Ovary (tissue), 9 donors: ENCODE results near the gene PEX7. TPM values are rescaled to one million over a fixed set of nuclear protein-coding genes. Genes with fewer than 3 reads are reported as not detected.
"Not testable (repeated sequence)": the region's sequence is repeated elsewhere in the genome, so short reads cannot be mapped to it uniquely, and the experiment has no call there.

Source experiments
- DNase-seq, 5 donors: peaks; one replicate each; pipeline ENCODE4 v3.0.0-alpha.2; 2019 to 2020
- H3K27ac ChIP-seq, 2 donors: fragments of 200-600 bp; one replicate each; pipeline versions ENCODE4 v1.5.1 to v1.8.0; 2019 to 2022
- H3K27me3 ChIP-seq: fragments of 200-600 bp; one replicate; pipeline ENCODE4 v1.8.0; 2022
- H3K36me3 ChIP-seq: fragments of 200-600 bp; sonication (generic); one replicate; pipeline ENCODE4 v1.5.1; 2019
- H3K4me1 ChIP-seq: one replicate; pipeline ENCODE4 v1.8.1; 2013; ENCODE audit warnings: mild to moderate bottlenecking, moderate library complexity; ENCODE audit not compliant: insufficient read depth
- H3K4me3 ChIP-seq: fragments of 200-600 bp; sonication (generic); one replicate; pipeline ENCODE4 v1.5.1; 2017
- H3K9me3 ChIP-seq, 2 donors: fragments of 200-600 bp in 1 of 2; sonication (generic) in 1 of 2; one replicate each; pipeline versions ENCODE4 v1.5.1 to v1.8.1; 2013 to 2019; ENCODE audit warnings: mild to moderate bottlenecking in 1 of 2, moderate library complexity in 1 of 2
- CTCF ChIP-seq, 3 donors: fragments of 450-650 bp in 2 of 3; fragments of 200-600 bp in 1 of 3; IDR thresholded peaks; one replicate each; pipeline versions ENCODE4 v1.5.1 to v1.8.0; 2016 to 2022; ENCODE audit warnings: antibody characterized with exemption in 3 of 3, mild to moderate bottlenecking in 1 of 3
- EP300 ChIP-seq: sonication (generic); formaldehyde crosslinking; IDR thresholded peaks from one replicate; pipeline ENCODE4 v1.6.1; 2017; ENCODE audit warnings: antibody characterized with exemption
- POLR2A ChIP-seq: fragments of 450-650 bp; IDR thresholded peaks from one replicate; pipeline ENCODE4 v1.6.1; 2017; ENCODE audit warnings: antibody characterized with exemption, mild to moderate bottlenecking, moderate library complexity
- WGBS, 3 donors: extraction: QIAGEN DNeasy Blood & Tissue Kit in 1 of 3; methylation state at CpG; one replicate each; pipeline versions ENCODE4 v1.1.5 to v1.1.7; 2013 to 2017; 5-methylcytosine and 5-hydroxymethylcytosine counted together
- intact Hi-C, 4 donors: fragments of 100-400 bp; cut with DNase I; formaldehyde crosslinking; loops; one replicate each; pipeline versions ENCODE4 v1.11.0 to v1.15.1; 2022 to 2023
- polyA plus RNA-seq, 2 donors: library from polyadenylated mRNA; stranded (reverse); fragments of 200-250 nt in 1 of 2; fragments of 350-450 nt in 1 of 2; fragmentation: Illumina TruSeq in 1 of 2; extraction: RNeasy Lipid Tissue Mini Kit (QIAGEN cat#74804) in 1 of 2; gene quantifications; one replicate each; pipeline ENCODE4 v1.2.3, GENCODE V29; 2013 to 2014
- total RNA-seq, 7 donors: library from RNA; depleted of rRNA in 2 of 7; stranded (reverse); fragments of >200 nt in 2 of 7; fragmentation: NEBNext Ultra II Directional in 3 of 7; extraction: Animal tissue kit (Norgen Biotek cat#: 25700) in 3 of 7; gene quantifications; one replicate each; pipeline versions ENCODE4 v1.1.0 to v1.2.4, GENCODE V29; 2016 to 2023
- donor health status: DM: no; HTN: no; CAD: no; lungs with moderate emphysema.
- donor health status: DM: no; HTN: no; CAD: no.
- donor health status: Bipolar disorder and iron deficiency.
- donor health status: DM: yes; HTN: yes; CAD: no.
- donor health status: DM: no; HTN: no; CAD: no.
- donor health status: DM: yes; HTN: yes; CAD: no.

The PEX7 gene
- total and polyA plus RNA-seq, 9 donors, result 5.7 to 13.8 (median 7.2) TPM

- intact Hi-C loops, result no loop called here
- no peak for TF ChIP-seq EP300
- no peak for TF ChIP-seq CTCF (IDR thresholded peaks at IDR 0.05)
- TF ChIP-seq POLR2A, result no peak
- Histone ChIP-seq H3K27ac (no peak overlapping the region), H3K9me3 (no peaks in the 10 kb centered on the region), H3K4me3 (no peak overlapping the region), H3K27me3 (no peaks in the 10 kb centered on the region), H3K36me3 (no peaks in the 10 kb centered on the region), H3K4me1 (no peaks in the 10 kb centered on the region)
- peak in 1 of 5 donors; percentile 18 for DNase-seq
- 56 to 62% (median 57%) methylated on average over 7 of the region's 7 CpGs for WGBS, 3 donors
Measured at GRCh38 chr6:136952714-136953260, 130.4 kb downstream of the PEX7 start.

- intact Hi-C loops, result no loop called here
- Histone ChIP-seq H3K4me3 (no peak overlapping the region), H3K9me3 (no peaks in the 10 kb centered on the region), H3K4me1 (no peaks in the 10 kb centered on the region), H3K36me3 (no peaks in the 10 kb centered on the region), H3K27ac (no peak overlapping the region), H3K27me3 (no peaks in the 10 kb centered on the region)
- 81 to 89% (median 88%) methylated on average over 3 of the region's 3 CpGs for WGBS, 3 donors
- TF ChIP-seq EP300 (no peak), POLR2A (no peak)
- no peak for DNase-seq
Measured at GRCh38 chr6:136955123-136955522, 132.7 kb downstream of the PEX7 start.

GRCh38 chr6:136956590-136957544 lies 134.5 kb downstream of the PEX7 start:
- no peak overlapping the region for H3K4me3 ChIP-seq
- no peak overlapping the region for H3K27ac ChIP-seq
- no peak for TF ChIP-seq POLR2A
- TF ChIP-seq CTCF (IDR thresholded peaks at IDR 0.05), result no peak
- TF ChIP-seq EP300, result no peak
- no peaks in the 10 kb centered on the region for H3K27me3 ChIP-seq
- H3K36me3 ChIP-seq, result no peaks in the 10 kb centered on the region
- 40 to 53% (median 42%) methylated on average over 14 of the region's 14 CpGs for WGBS, 3 donors
- no peak for DNase-seq
- no peaks in the 10 kb centered on the region for H3K4me1 ChIP-seq
- intact Hi-C loops, result no loop called here
- no peaks in the 10 kb centered on the region for H3K9me3 ChIP-seq

GRCh38 chr6:136958168-136958567 lies 135.8 kb downstream of the PEX7 start:
- Histone ChIP-seq H3K4me3 (no peak overlapping the region), H3K4me1 (no peaks in the 10 kb centered on the region), H3K27ac (no peak overlapping the region), H3K9me3 (no peaks in the 10 kb centered on the region), H3K36me3 (no peaks in the 10 kb centered on the region), H3K27me3 (no peaks in the 10 kb centered on the region)
- WGBS, 3 donors, result 88 to 93% (median 89%) methylated on average over 5 of the region's 5 CpGs
- no peak for TF ChIP-seq POLR2A
- intact Hi-C loops, result no loop called here
- DNase-seq, result no peak

- no peak overlapping the region for H3K27ac ChIP-seq
- intact Hi-C loops, result no loop called here
- no peak overlapping the region for H3K4me3 ChIP-seq
- no peaks in the 10 kb centered on the region for H3K9me3 ChIP-seq
- H3K36me3 ChIP-seq, result no peaks in the 10 kb centered on the region
- 57 to 62% (median 60%) methylated on average over 14 of the region's 14 CpGs for WGBS, 3 donors
- TF ChIP-seq EP300 (no peak), CTCF (IDR thresholded peaks at IDR 0.05) (no peak), POLR2A (no peak)
- no peaks in the 10 kb centered on the region for H3K27me3 ChIP-seq
- H3K4me1 ChIP-seq, result no peaks in the 10 kb centered on the region
- DNase-seq, result no peak
Measured at GRCh38 chr6:136959471-136959891, 137.1 kb downstream of the PEX7 start.

- not testable (repeated sequence) for H3K4me3 ChIP-seq, H3K27ac ChIP-seq, H3K27me3 ChIP-seq, H3K36me3 ChIP-seq, H3K9me3 ChIP-seq, H3K4me1 ChIP-seq, DNase-seq
- 91 to 92% (median 91%) methylated on average over 6 of the region's 6 CpGs for WGBS, 3 donors
- intact Hi-C loops, result loop anchor here in 1 of 4 donors (5.0 kb wide), 1 partner anchor 1472 kb away; no protein-coding TSS in a partner anchor
Measured at GRCh38 chr6:136959935-136960334, 137.5 kb downstream of the PEX7 start.
